Neutrophil (primary cell): Measurements from ENCODE around the gene MYT1.

Source experiments
- H3K27ac ChIP-seq: fragments of 200-600 bp; sonication (generic); 2 replicates; pipeline ENCODE4 v1.5.1; 2016; ENCODE audit warnings: mild to moderate bottlenecking, moderate library complexity
- H3K27me3 ChIP-seq: fragments of 200-600 bp; sonication (generic); 2 replicates; pipeline ENCODE4 v1.6.0; 2016; ENCODE audit warnings: mild to moderate bottlenecking
- H3K36me3 ChIP-seq: fragments of 200-600 bp; sonication (generic); 2 replicates; pipeline ENCODE4 v1.5.1; 2017
- H3K4me1 ChIP-seq, 2 experiments: fragments of 200-600 bp in 1 of 2; sonication (generic) in 1 of 2; 1 replicate in 1 of 2; 2 replicates in 1 of 2; pipeline versions ENCODE4 v1.5.1 to v1.6.1; 2013 to 2016; ENCODE audit warnings: low read depth in 1 of 2, low read length in 1 of 2, mild to moderate bottlenecking in 1 of 2, moderate library complexity in 1 of 2; ENCODE audit not compliant: control insufficient read depth in 1 of 2, insufficient read depth in 1 of 2
- H3K4me3 ChIP-seq, 2 experiments: fragments of 200-600 bp in 1 of 2; sonication (generic) in 1 of 2; 1 replicate in 1 of 2; 2 replicates in 1 of 2; pipeline ENCODE4 v1.5.1; 2013 to 2016; ENCODE audit warnings: low read depth in 1 of 2, low read length in 1 of 2, mild to moderate bottlenecking in 1 of 2, moderate library complexity in 1 of 2
- H3K9me3 ChIP-seq: fragments of 200-600 bp; sonication (generic); 2 replicates; pipeline ENCODE4 v1.5.1; 2016
- CTCF ChIP-seq: fragments of 200-600 bp; sonication (generic); IDR thresholded peaks from 2 replicates; pipeline ENCODE4 v1.5.1; 2016; ENCODE audit warnings: antibody characterized with exemption

Gene MYT1

GRCh38 chr20:64180673-64181072 is 16.4 kb downstream of the MYT1 start:
- H3K4me3 ChIP-seq, result no peak overlapping the region
- no peaks in the 10 kb centered on the region for H3K4me1 ChIP-seq
- H3K27me3 ChIP-seq, result peaks cover 5% of the 10 kb centered on the region
- H3K36me3 ChIP-seq, result no peaks in the 10 kb centered on the region
- TF ChIP-seq CTCF, result no peak
- no peaks in the 10 kb centered on the region for H3K9me3 ChIP-seq
- H3K27ac ChIP-seq, result no peak overlapping the region

- no peaks in the 10 kb centered on the region for H3K36me3 ChIP-seq
- peaks cover 3% of the 10 kb centered on the region for H3K27me3 ChIP-seq
- no peak for TF ChIP-seq CTCF
- no peaks in the 10 kb centered on the region for H3K4me1 ChIP-seq
- no peaks in the 10 kb centered on the region for H3K9me3 ChIP-seq
- no peak overlapping the region for H3K4me3 ChIP-seq
- H3K27ac ChIP-seq, result no peak overlapping the region
Measured at GRCh38 chr20:64181391-64181790, 17.1 kb downstream of the MYT1 start.

GRCh38 chr20:64182146-64182865 is 18.1 kb downstream of the MYT1 start:
- Histone ChIP-seq H3K36me3 (no peaks in the 10 kb centered on the region), H3K4me3 (no peak overlapping the region), H3K9me3 (no peaks in the 10 kb centered on the region), H3K27me3 (no peaks in the 10 kb centered on the region), H3K4me1 (no peaks in the 10 kb centered on the region), H3K27ac (no peak overlapping the region)
- no peak for TF ChIP-seq CTCF

- Histone ChIP-seq H3K4me1 (no peaks in the 10 kb centered on the region), H3K36me3 (no peaks in the 10 kb centered on the region), H3K9me3 (no peaks in the 10 kb centered on the region), H3K27ac (no peak overlapping the region), H3K27me3 (no peaks in the 10 kb centered on the region), H3K4me3 (no peak overlapping the region)
- TF ChIP-seq CTCF, result no peak
Measured at GRCh38 chr20:64183313-64183712, 19.1 kb downstream of the MYT1 start.

- TF ChIP-seq CTCF, result no peak
- Histone ChIP-seq H3K27ac (no peak overlapping the region), H3K9me3 (no peaks in the 10 kb centered on the region), H3K4me3 (no peak overlapping the region), H3K27me3 (no peaks in the 10 kb centered on the region), H3K4me1 (peaks cover 0 to 3% of the 10 kb centered on the region in 2 experiments), H3K36me3 (no peaks in the 10 kb centered on the region)
Measured at GRCh38 chr20:64184795-64185194, 20.5 kb downstream of the MYT1 start.
